Cardiac fibroblast (primary cell): ENCODE results near the gene PLXNA4.

ENCODE experiments used
- DNase-seq, 2 donors: peaks; one replicate each; pipeline versions ENCODE4 v3.0.0 to v3.0.0-alpha.2; 2010; ENCODE audit warnings: low read depth in 2 of 2
- H3K4me3 ChIP-seq, 2 donors: replicated peaks in 1 of 2; 1 replicate in 1 of 2; 2 replicates in 1 of 2; pipeline ENCODE4 v1.5.1; 2011; ENCODE audit warnings: low read depth in 2 of 2, low read length in 2 of 2, mild to moderate bottlenecking in 2 of 2, moderate library complexity in 1 of 2
- CTCF ChIP-seq: IDR thresholded peaks from one replicate; pipeline ENCODE4 v1.5.1; 2011; ENCODE audit warnings: low read depth, mild to moderate bottlenecking, low read length, inconsistent platforms

PLXNA4 gene

DNA sequence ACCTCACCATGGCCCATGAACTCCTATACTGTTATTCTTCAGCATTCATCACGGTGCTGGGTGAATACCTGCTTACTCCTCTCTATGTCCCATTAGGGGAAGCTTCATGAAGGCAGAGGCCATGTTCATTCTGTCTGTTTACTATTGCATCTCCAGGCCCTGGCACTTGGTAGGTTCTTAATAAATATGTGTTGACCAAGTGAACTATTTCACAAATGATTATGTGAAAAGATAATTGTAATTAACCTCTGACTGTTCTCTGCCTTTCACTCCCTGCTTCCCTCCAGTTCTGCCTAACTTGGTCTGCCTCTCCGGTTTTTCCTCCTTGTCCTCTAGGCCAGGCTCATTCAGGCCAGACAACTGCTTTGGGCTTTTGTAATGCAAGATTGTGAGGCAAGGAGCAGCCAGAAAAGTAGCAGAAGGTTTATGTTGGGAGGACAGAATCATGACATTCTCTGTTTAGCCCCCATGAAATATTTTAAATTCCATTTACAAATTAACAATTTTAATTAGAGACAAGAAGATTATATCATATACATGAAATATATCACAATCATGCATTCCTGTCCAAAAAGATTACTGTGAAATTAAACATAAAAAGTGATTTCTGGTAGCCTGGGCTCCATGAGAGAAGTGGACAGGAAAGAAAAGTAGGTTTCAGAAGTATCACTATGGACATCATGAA lies 42.1 kb upstream of the PLXNA4 start:
- no peak for DNase-seq
- H3K4me3 ChIP-seq, result no peak overlapping the region
- no peak for TF ChIP-seq CTCF

GRCh38 chr7:132614428-132615318 lies 38.4 kb upstream of the PLXNA4 start:
- TF ChIP-seq CTCF, result peak; percentile 8
- DNase-seq, result peak; percentile 10 to 43
- H3K4me3 ChIP-seq, result peak overlapping the region; percentile 5 to 11

- DNase-seq, result no peak
- TF ChIP-seq CTCF, result no peak
- no peak overlapping the region for H3K4me3 ChIP-seq
Observed at GRCh38 chr7:132613737-132614136, 37.5 kb upstream of the PLXNA4 start.

DNA sequence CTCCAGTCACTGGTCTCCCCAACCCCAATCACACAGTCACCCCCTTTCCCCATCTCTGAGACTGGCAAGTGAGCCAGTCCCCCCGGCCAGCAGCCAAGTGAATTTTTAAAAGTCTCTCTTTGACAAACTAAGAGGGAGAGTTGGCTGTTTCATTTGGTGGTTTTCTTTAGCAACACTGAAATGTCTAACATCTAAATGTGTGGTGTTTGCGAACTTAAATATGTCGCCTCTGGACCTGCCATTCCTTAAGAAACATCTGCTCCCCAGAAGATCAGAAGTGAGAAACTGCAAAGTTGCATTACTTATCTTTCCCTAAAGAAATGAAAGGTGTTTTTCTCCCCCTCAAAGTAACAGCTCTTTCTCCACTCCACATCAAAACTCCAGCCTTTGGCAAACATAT lies 34.7 kb upstream of the PLXNA4 start:
- no peak for TF ChIP-seq CTCF
- no peak overlapping the region for H3K4me3 ChIP-seq
- DNase-seq, result no peak

DNA sequence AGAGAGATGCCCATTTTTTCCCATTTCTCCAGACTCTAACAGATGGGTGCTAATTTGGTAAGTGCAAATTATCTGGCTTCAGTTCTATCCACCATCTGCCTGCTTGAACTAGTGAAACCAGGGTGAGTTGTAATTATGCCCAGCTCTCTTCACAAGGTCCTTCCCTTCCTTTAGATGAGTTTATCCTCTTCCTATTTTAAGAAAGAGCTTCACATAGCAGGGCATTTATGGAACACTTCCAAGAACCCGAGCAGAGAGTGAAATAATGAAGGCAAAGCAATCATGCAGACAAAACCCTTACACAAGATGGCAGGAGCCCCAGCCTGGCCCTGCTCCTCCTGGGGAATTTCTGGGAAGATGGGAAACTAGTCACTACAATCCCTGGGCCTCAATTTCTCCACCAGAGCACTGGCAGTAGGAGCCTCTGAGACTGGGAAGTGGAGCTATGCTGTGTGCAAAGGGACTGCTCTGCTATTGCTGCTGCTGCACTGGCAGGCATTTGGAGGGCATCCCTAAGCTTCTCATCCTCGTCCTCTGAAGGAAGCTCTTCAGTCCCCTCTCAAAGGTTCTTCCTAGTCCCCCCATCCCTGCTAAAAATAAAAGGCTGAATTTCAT lies 33.7 kb upstream of the PLXNA4 start:
- no peak for DNase-seq

GRCh38 chr7:132609222-132609621 lies 33.0 kb upstream of the PLXNA4 start:
- H3K4me3 ChIP-seq, result no peak overlapping the region
- TF ChIP-seq CTCF, result no peak
- no peak for DNase-seq

More for the DNA sequence above, 33.7 kb upstream of the PLXNA4 start:
- no peak overlapping the region for H3K4me3 ChIP-seq
- TF ChIP-seq CTCF, result no peak
